Activated CD4-positive, alpha-beta memory T cell treated with anti-CD3 and anti-CD28 coated beads, Interleukin-2, amount 10 ng/mL, durations not matched to agents 7 days and 5 days (primary cell): ENCODE measurements around the gene RAB17. TPM values are rescaled to one million over a fixed set of nuclear protein-coding genes. Genes with fewer than 3 reads are reported as not detected.
"Not testable (repeated sequence)": the region's sequence is repeated elsewhere in the genome, so short reads cannot be mapped to it uniquely, and the experiment has no call there.

Experiments
- CTCF ChIA-PET: fragments of 350-600 bp; sonication (Branson Sonifier 250); formaldehyde crosslinking; loops from one replicate; lab custom pipeline; 2021; ENCODE audit warnings: antibody characterized with exemption, inconsistent platforms; lab: Charles Lee
- POLR2A ChIA-PET: fragments of 350-600 bp; sonication (Branson Sonifier 250); formaldehyde crosslinking; loops from one replicate; lab custom pipeline; 2021; ENCODE audit warnings: antibody characterized with exemption; lab: Charles Lee
- DNase-seq: peaks from one replicate; pipeline ENCODE4 v3.0.0-alpha.2; 2020
- H3K27ac Mint-ChIP-seq: one replicate; pipeline ENCODE4 v1.8.0; 2021; ENCODE audit warnings: mild to moderate bottlenecking, mixed read lengths
- H3K27me3 Mint-ChIP-seq: one replicate; pipeline ENCODE4 v1.8.0; 2021; ENCODE audit warnings: mixed read lengths
- H3K36me3 Mint-ChIP-seq: one replicate; pipeline ENCODE4 v1.8.0; 2021; ENCODE audit warnings: low read depth, mixed read lengths
- H3K4me1 Mint-ChIP-seq: one replicate; pipeline ENCODE4 v1.8.0; 2021; ENCODE audit warnings: mixed read lengths
- H3K4me3 Mint-ChIP-seq: one replicate; pipeline ENCODE4 v1.8.0; 2021; ENCODE audit warnings: mild to moderate bottlenecking, mixed read lengths
- H3K9me3 Mint-ChIP-seq: one replicate; pipeline ENCODE4 v1.8.0; 2021; ENCODE audit warnings: mixed read lengths
- total RNA-seq, 2 experiments: library from RNA; stranded (reverse); gene quantifications; one replicate each; pipeline ENCODE4 v1.2.3, GENCODE V29; 2021

RAB17 gene
- total RNA-seq, 2 experiments from 2014 or later = not detected

- no peak for DNase-seq
- POLR2A ChIA-PET = no interaction called here
- Mint-ChIP-seq H3K27me3 (peaks cover 12% of the 10 kb centered on the region), H3K4me3 (no peak overlapping the region), H3K27ac (no peak overlapping the region), H3K4me1 (peaks cover 18% of the 10 kb centered on the region), H3K9me3 (no peaks in the 10 kb centered on the region), H3K36me3 (no peaks in the 10 kb centered on the region)
- CTCF ChIA-PET = no interaction called here
Measured at GRCh38 chr2:237616373-237616733, 25.8 kb upstream of the RAB17 start.

GRCh38 chr2:237615631-237616249, 25.2 kb upstream of the RAB17 start:
- ChIA-PET CTCF (interaction anchor here (0.5 kb wide), 1 partner anchor 493 kb away, joined by 5 read pairs; no protein-coding TSS in a partner anchor), POLR2A (no interaction called here)
- Mint-ChIP-seq H3K27ac (no peak overlapping the region), H3K4me3 (no peak overlapping the region), H3K4me1 (peaks cover 18% of the 10 kb centered on the region), H3K36me3 (no peaks in the 10 kb centered on the region), H3K9me3 (no peaks in the 10 kb centered on the region), H3K27me3 (peaks cover 12% of the 10 kb centered on the region)
- no peak for DNase-seq

- no peak overlapping the region for H3K4me3 Mint-ChIP-seq
- H3K36me3 Mint-ChIP-seq = no peaks in the 10 kb centered on the region
- H3K4me1 Mint-ChIP-seq = peaks cover 18% of the 10 kb centered on the region
- CTCF ChIA-PET = no interaction called here
- H3K27ac Mint-ChIP-seq = no peak overlapping the region
- DNase-seq = no peak
- POLR2A ChIA-PET = no interaction called here
- H3K27me3 Mint-ChIP-seq = peaks cover 14% of the 10 kb centered on the region
- no peaks in the 10 kb centered on the region for H3K9me3 Mint-ChIP-seq
Measured at GRCh38 chr2:237614151-237614720, 23.7 kb upstream of the RAB17 start.

GRCh38 chr2:237613679-237614078, 23.1 kb upstream of the RAB17 start:
- POLR2A ChIA-PET = no interaction called here
- CTCF ChIA-PET = no interaction called here

GRCh38 chr2:237612527-237613357, 22.2 kb upstream of the RAB17 start:
- H3K27ac Mint-ChIP-seq = no peak overlapping the region
- peaks cover 15% of the 10 kb centered on the region for H3K4me1 Mint-ChIP-seq
- POLR2A ChIA-PET = no interaction called here
- peaks cover 14% of the 10 kb centered on the region for H3K27me3 Mint-ChIP-seq
- no peaks in the 10 kb centered on the region for H3K9me3 Mint-ChIP-seq
- DNase-seq = no peak
- H3K36me3 Mint-ChIP-seq = no peaks in the 10 kb centered on the region
- CTCF ChIA-PET = no interaction called here
- no peak overlapping the region for H3K4me3 Mint-ChIP-seq

More at GRCh38 chr2:237613679-237614078, 23.1 kb upstream of the RAB17 start:
- H3K36me3 Mint-ChIP-seq = no peaks in the 10 kb centered on the region
- no peak for DNase-seq
- H3K27me3 Mint-ChIP-seq = peaks cover 12% of the 10 kb centered on the region
- no peaks in the 10 kb centered on the region for H3K9me3 Mint-ChIP-seq
- no peak overlapping the region for H3K27ac Mint-ChIP-seq
- no peak overlapping the region for H3K4me3 Mint-ChIP-seq
- H3K4me1 Mint-ChIP-seq = peaks cover 18% of the 10 kb centered on the region

- H3K27me3 Mint-ChIP-seq = peaks cover 14% of the 10 kb centered on the region
Measured at GRCh38 chr2:237606522-237606921, 16.0 kb upstream of the RAB17 start.

GRCh38 chr2:237604960-237605359, 14.4 kb upstream of the RAB17 start:
- H3K27ac Mint-ChIP-seq = no peak overlapping the region
- H3K9me3 Mint-ChIP-seq = no peaks in the 10 kb centered on the region
- DNase-seq = no peak
- H3K27me3 Mint-ChIP-seq = peaks cover 14% of the 10 kb centered on the region
- peaks cover 23% of the 10 kb centered on the region for H3K4me1 Mint-ChIP-seq
- ChIA-PET POLR2A (no interaction called here), CTCF (interaction anchor here (1.0 to 2.7 kb wide), 4 partner anchors 33 to 103 kb away, joined by 3 to 11 read pairs (median 5); no protein-coding TSS in a partner anchor)
- H3K36me3 Mint-ChIP-seq = no peaks in the 10 kb centered on the region
- no peak overlapping the region for H3K4me3 Mint-ChIP-seq

More at GRCh38 chr2:237606522-237606921, 16.0 kb upstream of the RAB17 start:
- H3K4me3 Mint-ChIP-seq, DNase-seq, H3K27ac Mint-ChIP-seq, POLR2A ChIA-PET, H3K36me3 Mint-ChIP-seq, CTCF ChIA-PET, H3K9me3 Mint-ChIP-seq: not testable (repeated sequence)
- peaks cover 23% of the 10 kb centered on the region for H3K4me1 Mint-ChIP-seq

- no peaks in the 10 kb centered on the region for H3K9me3 Mint-ChIP-seq
- ChIA-PET POLR2A (interaction anchor here (0.6 to 1.7 kb wide), 2 partner anchors 69 to 91 kb away, joined by 3 to 5 read pairs; no protein-coding TSS in a partner anchor), CTCF (interaction anchor here (0.7 to 2.7 kb wide), 6 partner anchors 23 to 140 kb away, joined by 3 to 11 read pairs (median 4); no protein-coding TSS in a partner anchor)
- H3K4me1 Mint-ChIP-seq = peaks cover 23% of the 10 kb centered on the region
- H3K4me3 Mint-ChIP-seq = no peak overlapping the region
- no peak for DNase-seq
- no peaks in the 10 kb centered on the region for H3K36me3 Mint-ChIP-seq
- peaks cover 11% of the 10 kb centered on the region for H3K27me3 Mint-ChIP-seq
- peak overlapping the region; percentile 72 for H3K27ac Mint-ChIP-seq
Measured at GRCh38 chr2:237604391-237604790, 13.9 kb upstream of the RAB17 start.

- peak; percentile 65 for DNase-seq
- no peaks in the 10 kb centered on the region for H3K36me3 Mint-ChIP-seq
- CTCF ChIA-PET = interaction anchor here (0.7 to 2.7 kb wide), 7 partner anchors 22 to 142 kb away, joined by 3 to 11 read pairs (median 4); no protein-coding TSS in a partner anchor
- H3K4me3 Mint-ChIP-seq = peak overlapping the region; percentile 29
- H3K27ac Mint-ChIP-seq = peak overlapping the region; percentile 72
- H3K9me3 Mint-ChIP-seq = no peaks in the 10 kb centered on the region
- peaks cover 23% of the 10 kb centered on the region for H3K4me1 Mint-ChIP-seq
- POLR2A ChIA-PET = interaction anchor here (0.6 to 1.7 kb wide), 2 partner anchors 69 to 91 kb away, joined by 3 to 5 read pairs; no protein-coding TSS in a partner anchor
- peaks cover 11% of the 10 kb centered on the region for H3K27me3 Mint-ChIP-seq
Measured at GRCh38 chr2:237603718-237604362, 13.3 kb upstream of the RAB17 start.

- Mint-ChIP-seq H3K4me1 (peaks cover 24% of the 10 kb centered on the region), H3K9me3 (no peaks in the 10 kb centered on the region), H3K4me3 (peak overlapping the region; percentile 29), H3K27ac (peak overlapping the region; percentile 72), H3K27me3 (peaks cover 6% of the 10 kb centered on the region), H3K36me3 (no peaks in the 10 kb centered on the region)
- no peak for DNase-seq
- CTCF ChIA-PET = interaction anchor here (1.6 to 2.7 kb wide), 4 partner anchors 21 to 142 kb away, joined by 4 to 11 read pairs (median 6); no protein-coding TSS in a partner anchor
- POLR2A ChIA-PET = interaction anchor here (0.9 to 1.7 kb wide), 2 partner anchors 92 to 100 kb away, joined by 4 to 5 read pairs; no protein-coding TSS in a partner anchor
Measured at GRCh38 chr2:237603049-237603717, 12.6 kb upstream of the RAB17 start.

GRCh38 chr2:237602409-237602808, 11.9 kb upstream of the RAB17 start:
- ChIA-PET CTCF (interaction anchor here (0.7 to 2.7 kb wide), 3 partner anchors 31 to 143 kb away, joined by 3 to 11 read pairs (median 4); no protein-coding TSS in a partner anchor), POLR2A (interaction anchor here (0.9 kb wide), 1 partner anchor 100 kb away, joined by 4 read pairs; no protein-coding TSS in a partner anchor)
- no peak overlapping the region for H3K4me3 Mint-ChIP-seq
- peaks cover 24% of the 10 kb centered on the region for H3K4me1 Mint-ChIP-seq
- H3K36me3 Mint-ChIP-seq = no peaks in the 10 kb centered on the region
- no peak overlapping the region for H3K27ac Mint-ChIP-seq
- no peaks in the 10 kb centered on the region for H3K9me3 Mint-ChIP-seq
- no peaks in the 10 kb centered on the region for H3K27me3 Mint-ChIP-seq
- no peak for DNase-seq
